Pons (tissue), 1 donor: ENCODE data around the gene ACOX2.

Experiments
- DNase-seq: peaks from one replicate; pipeline ENCODE4 v3.0.0-alpha.2; 2016; ENCODE audit warnings: low spot score

The ACOX2 gene

GRCh38 chr3:58566398-58567250 is 29.6 kb upstream of the ACOX2 start:
- no peak for DNase-seq

- no peak for DNase-seq
Observed at GRCh38 chr3:58565621-58566397, 28.8 kb upstream of the ACOX2 start.

- DNase-seq = no peak
Observed at GRCh38 chr3:58564456-58565160, 27.6 kb upstream of the ACOX2 start.

- DNase-seq = no peak
Observed at GRCh38 chr3:58564054-58564453, 27.1 kb upstream of the ACOX2 start.

GRCh38 chr3:58563386-58564035 is 26.5 kb upstream of the ACOX2 start:
- no peak for DNase-seq

GRCh38 chr3:58562498-58562897 is 25.5 kb upstream of the ACOX2 start:
- DNase-seq = no peak

- no peak for DNase-seq
Observed at GRCh38 chr3:58560771-58561311, 23.9 kb upstream of the ACOX2 start.

- no peak for DNase-seq
Observed at GRCh38 chr3:58559586-58559985, 22.6 kb upstream of the ACOX2 start.

- no peak for DNase-seq
Observed at GRCh38 chr3:58557491-58557890, 20.5 kb upstream of the ACOX2 start.

- no peak for DNase-seq
Observed at GRCh38 chr3:58556761-58557221, 19.8 kb upstream of the ACOX2 start.

GRCh38 chr3:58556001-58556400 is 19.0 kb upstream of the ACOX2 start:
- no peak for DNase-seq

- no peak for DNase-seq
Observed at GRCh38 chr3:58555203-58555602, 18.2 kb upstream of the ACOX2 start.

GRCh38 chr3:58553003-58553402 is 16.0 kb upstream of the ACOX2 start:
- no peak for DNase-seq

GRCh38 chr3:58551636-58552180 is 14.7 kb upstream of the ACOX2 start:
- no peak for DNase-seq

- no peak for DNase-seq
Observed at GRCh38 chr3:58544541-58544940, 7.6 kb upstream of the ACOX2 start.

GRCh38 chr3:58540176-58540858 is 3.3 kb upstream of the ACOX2 start:
- no peak for DNase-seq

GRCh38 chr3:58539626-58540025 is 2.6 kb upstream of the ACOX2 start:
- no peak for DNase-seq

GRCh38 chr3:58537412-58538301 is 667 bp upstream of the ACOX2 start:
- no peak for DNase-seq
